HG03432 (cell line): ENCODE results near the gene SLC44A3.
"Not testable (repeated sequence)": the region's sequence is repeated elsewhere in the genome, so short reads cannot be mapped to it uniquely, and the experiment has no call there.

Experiments
- ATAC-seq: cut with Tn5 transposase; IDR thresholded peaks from one replicate; pipeline ENCODE4 v1.9.1; 2021; ENCODE audit warnings: mild to moderate bottlenecking, moderate library complexity; ENCODE audit not compliant: unreplicated experiment

Gene SLC44A3

GRCh38 chr1:94928293-94928939, 108.3 kb downstream of the SLC44A3 start:
- ATAC-seq = no peak

GRCh38 chr1:94929351-94930217, 109.4 kb downstream of the SLC44A3 start:
- no peak for ATAC-seq

DNA sequence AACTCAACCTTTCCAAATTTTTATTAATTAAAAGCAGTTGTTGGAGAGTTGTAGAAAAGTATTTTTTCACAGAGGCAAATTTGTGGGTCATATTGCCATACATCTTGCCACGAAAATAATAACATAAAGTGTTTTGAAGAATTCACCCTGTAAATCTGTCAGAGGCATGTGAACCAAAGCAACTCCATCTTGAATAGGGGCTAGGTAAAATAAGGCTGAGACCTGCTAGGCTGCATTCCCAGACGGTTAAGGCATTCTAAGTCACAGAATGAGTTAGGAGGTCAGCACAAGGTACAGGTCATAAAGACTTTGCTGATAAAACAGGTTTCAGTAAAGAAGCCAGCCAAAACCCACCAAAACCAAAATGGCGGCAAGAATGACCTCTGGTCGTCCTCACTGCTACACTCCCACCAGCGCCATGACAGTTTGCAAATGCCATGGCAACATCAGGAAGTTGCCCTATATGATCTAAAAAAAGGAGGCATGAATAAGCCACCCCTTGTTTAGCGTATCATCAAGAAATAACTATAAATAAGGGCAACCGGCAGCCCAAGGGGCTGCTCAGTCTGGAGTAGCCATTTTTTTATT, 111.2 kb downstream of the SLC44A3 start:
- ATAC-seq = no peak

- no peak for ATAC-seq
Observed at GRCh38 chr1:94934551-94934950, 114.4 kb downstream of the SLC44A3 start.

- ATAC-seq = no peak
Observed at GRCh38 chr1:94935034-94935433, 114.9 kb downstream of the SLC44A3 start.

- ATAC-seq = no peak
Observed at GRCh38 chr1:94935476-94935875, 115.3 kb downstream of the SLC44A3 start.

DNA sequence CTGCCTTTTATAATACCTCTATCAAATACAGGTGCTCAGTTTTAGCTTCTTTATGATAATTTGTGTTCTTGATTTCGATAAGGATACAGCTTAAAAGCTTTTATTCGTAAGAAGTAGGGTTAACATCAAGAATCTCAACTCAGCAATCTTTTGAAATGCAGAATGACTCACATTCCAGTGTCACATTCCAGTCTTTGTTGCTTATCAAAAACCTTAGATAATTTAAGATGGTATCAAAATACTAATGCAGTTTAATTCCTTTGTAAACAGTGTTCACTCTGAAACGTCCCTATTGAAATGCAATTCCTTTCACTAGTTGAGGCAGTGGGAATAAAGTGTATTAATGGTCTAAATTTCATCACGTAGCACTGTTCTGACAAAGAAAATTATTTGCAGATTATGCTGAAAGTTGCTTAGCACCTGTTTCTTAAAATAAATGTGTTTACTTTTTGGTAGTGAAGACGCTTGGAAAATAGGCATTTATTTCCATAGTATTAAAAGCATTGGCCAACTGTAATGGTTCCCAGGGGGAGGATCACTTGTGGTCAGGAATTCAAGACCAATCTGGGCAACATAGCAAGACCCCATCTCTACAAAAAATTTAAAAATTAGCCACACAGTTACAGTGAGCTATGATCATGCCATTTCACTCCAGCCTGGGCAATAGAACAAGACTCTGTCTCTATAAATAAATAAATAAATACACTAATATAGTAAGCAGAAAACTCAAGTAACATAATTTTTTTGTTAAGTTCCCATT, 116.9 kb downstream of the SLC44A3 start:
- ATAC-seq = no peak

DNA sequence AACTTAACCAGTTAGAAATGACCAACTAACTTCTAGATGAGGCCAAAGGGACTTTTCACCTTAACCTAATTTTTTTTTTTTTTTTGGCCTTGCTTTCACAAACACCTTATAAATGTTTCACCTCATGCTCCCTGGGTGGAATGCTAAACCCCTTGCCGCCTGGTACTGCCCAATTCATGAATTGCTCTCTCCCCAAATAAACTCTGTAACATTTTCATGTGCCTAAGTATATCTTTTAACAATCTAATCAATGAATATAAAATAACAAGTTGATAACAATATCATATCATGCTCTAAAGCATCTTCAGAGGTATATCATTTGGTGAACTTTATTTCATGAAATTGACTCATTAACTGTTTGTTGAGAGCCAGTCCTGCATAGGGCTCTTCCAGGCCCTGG, 117.7 kb downstream of the SLC44A3 start:
- ATAC-seq = no peak

DNA sequence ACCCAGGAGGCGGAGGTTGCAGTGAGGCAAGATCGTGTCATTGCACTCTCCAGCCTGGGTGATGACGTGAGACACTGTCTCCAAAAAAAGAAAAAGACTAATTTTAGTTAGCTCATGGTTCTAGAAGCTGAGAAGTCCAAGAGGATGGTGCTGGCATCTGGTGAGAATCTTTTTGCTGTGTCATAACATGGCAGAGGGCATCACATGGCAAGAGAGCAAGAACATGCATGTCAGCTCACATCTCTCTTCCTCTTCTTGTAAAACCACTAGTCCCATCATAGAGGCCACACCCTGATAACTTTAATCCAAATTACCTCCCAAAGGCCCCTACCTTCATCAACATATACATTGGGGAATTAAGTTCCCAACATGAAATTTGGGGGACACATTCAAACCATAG, 120.6 kb downstream of the SLC44A3 start:
- no peak for ATAC-seq

DNA sequence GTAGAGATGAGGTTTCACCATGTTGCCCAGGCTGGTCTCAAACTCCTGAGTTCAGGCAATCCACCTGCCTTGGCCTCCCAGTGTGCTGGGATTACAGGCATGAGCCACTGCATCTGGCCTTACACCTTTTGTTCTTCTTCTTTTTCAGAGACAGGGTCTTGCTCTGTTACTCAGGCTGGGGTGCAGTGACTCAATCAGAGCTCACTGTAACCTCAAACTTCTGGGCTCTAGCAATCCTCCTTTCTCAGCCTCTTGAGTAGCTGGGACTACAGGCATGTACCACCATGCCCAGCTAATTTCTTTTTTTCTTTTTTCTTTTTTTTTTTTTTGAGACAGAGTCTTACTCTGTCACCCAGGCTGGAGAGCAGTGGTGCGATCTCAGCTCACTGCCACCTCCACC, 121.3 kb downstream of the SLC44A3 start:
- ATAC-seq = not testable (repeated sequence)

GRCh38 chr1:94942171-94943128, 122.3 kb downstream of the SLC44A3 start:
- no peak for ATAC-seq
